Lung microvascular endothelial cell (primary cell): Measurements from ENCODE around the gene ADGRD1. TPM values are rescaled to one million over a fixed set of nuclear protein-coding genes. Genes with fewer than 3 reads are reported as not detected.

Source experiments
- DNase-seq, 2 donors: peaks; one replicate each; pipeline versions ENCODE4 v3.0.0 to v3.0.0-alpha.2; 2010; ENCODE audit warnings: low read depth in 2 of 2
- total RNA-seq: library from RNA; depleted of rRNA; stranded (reverse); fragments of >200 nt; gene quantifications from 2 replicates; pipeline ENCODE4 v1.2.1, GENCODE V29; 2014

The ADGRD1 gene
- total RNA-seq, 1 donor from 2014 or later = 0.20 TPM

GRCh38 chr12:130965668-130966067, 12.0 kb downstream of the ADGRD1 start:
- DNase-seq = no peak

DNA sequence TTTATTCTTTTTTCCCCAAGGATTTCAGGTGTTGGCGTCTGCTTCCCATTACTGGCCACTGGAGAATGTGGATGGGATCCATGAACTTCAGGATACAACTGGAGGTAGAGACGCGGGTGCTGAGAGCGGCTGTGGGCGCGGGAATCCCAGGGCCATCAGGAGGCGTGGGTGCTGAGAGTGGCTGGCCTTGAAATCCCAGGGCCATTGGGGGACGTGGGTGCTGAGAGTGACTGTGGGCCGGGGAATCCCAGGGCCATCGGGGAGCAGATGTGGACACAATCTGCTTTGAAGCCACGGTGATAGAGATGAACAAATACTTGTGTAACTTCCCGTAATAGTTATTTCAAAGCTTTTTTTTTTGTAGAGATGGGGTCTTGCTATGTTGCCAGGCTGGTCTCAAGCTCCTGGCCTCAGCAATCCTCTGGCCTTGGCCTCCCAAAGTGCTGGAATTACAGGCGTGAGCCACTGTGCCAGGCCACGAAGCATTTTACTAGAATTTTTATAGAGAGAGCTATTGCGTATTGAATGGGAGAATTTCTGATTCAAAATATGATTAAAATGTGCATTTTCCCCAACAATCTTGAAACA, 12.8 kb downstream of the ADGRD1 start:
- no peak for DNase-seq

- no peak for DNase-seq
These were observed 13.9 kb downstream of the ADGRD1 start for GRCh38 chr12:130967636-130968035.

DNA sequence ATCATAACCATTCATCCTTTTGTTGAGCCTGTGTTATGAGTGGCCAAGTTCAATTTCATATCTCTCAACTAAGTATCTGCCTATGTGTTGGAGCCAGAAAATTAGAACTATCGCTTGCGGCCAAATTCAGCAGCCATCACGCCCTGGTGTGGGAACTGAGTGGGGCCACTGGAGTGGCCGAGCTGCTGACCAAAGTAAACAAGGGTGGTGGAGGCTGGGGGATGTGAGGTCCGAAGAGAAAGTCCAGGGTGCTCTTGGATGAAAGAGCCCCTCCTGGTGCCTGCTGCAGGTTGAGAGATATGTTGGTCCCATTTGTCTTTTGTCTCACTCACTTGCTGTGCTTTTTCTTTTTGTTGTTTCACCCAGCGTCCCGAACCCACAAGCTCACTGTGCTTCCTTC, 14.9 kb downstream of the ADGRD1 start:
- DNase-seq = no peak

DNA sequence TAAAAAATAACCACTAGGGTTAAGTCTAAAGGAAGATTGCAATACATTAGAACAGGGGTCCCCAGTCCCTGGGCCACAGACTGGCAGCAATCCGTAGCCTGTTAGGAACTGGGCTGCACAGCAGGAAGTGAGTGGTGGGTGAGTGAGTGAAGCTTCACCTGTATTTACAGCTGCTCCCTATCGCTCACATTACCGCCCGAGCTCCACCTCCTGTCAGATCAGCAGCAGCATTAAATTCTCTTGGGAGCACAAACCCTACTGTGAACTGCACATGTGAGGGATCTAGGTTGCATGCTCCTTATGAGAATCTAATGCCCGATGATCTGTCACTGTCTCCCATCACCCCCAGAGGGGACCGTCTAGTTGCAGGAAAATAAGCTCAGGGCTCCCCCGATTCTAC, 15.5 kb downstream of the ADGRD1 start:
- DNase-seq = no peak

DNA sequence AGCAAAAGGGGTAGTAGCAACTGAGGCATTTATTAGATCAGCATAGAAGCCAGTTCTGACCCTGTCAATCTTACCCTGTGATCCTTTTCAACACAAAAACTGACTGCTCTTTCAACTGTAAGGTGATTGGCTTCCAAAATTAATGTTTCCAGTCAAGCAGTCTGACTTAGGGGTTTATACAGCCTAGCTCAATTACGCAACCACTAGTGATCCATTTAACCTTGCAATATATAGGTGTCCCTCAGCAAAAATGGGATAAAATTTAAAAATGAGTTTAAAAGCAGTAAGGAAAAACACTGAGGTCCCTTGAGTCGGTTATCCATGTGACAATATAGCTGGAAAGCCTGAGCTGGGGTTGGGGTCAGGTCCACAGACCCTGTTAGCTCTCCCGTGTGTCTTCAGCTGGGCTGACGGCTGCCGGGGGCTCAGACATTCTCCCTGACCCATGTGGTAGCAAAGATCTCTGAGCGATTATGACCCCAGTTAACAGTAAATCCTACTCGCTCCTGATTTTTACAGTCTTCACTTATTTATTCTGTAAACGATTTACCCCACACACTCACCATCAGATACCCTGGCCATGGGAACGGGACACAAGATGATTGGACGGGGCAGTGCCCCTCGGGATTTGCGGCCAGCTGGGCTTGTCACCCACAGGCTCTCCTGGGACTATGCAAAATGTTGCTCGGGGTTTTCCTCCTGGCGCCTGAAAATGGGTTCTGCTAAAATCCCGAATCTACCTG, 16.6 kb downstream of the ADGRD1 start:
- no peak for DNase-seq

GRCh38 chr12:130970908-130971233, 17.2 kb downstream of the ADGRD1 start:
- DNase-seq = no peak

- no peak for DNase-seq
These were observed 18.3 kb downstream of the ADGRD1 start for GRCh38 chr12:130971925-130972585.

GRCh38 chr12:130972586-130972950, 18.9 kb downstream of the ADGRD1 start:
- DNase-seq = no peak

DNA sequence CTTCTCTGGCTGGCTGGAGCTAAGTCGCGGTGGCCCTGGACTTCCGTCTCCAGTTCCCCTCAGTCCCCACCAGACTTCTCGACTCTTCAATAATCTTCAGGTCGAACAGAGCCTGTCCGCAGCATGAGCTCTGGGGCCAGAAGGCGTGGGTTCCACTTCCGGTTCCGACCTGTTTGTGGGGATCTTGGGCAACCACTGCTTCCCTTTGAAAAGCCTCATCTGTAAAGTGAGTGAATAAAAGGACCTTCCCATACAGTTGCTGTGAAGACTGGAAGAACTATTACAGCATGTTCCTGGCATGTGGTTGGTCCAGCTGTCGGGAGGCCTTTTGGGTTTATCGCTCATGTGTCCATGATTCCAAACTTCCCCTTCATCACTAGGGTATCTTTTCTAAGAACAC, 19.4 kb downstream of the ADGRD1 start:
- DNase-seq = no peak

GRCh38 chr12:130973906-130974305, 20.2 kb downstream of the ADGRD1 start:
- no peak for DNase-seq

GRCh38 chr12:130975116-130975515, 21.4 kb downstream of the ADGRD1 start:
- DNase-seq = no peak

- no peak for DNase-seq
These were observed 22.5 kb downstream of the ADGRD1 start for GRCh38 chr12:130976171-130976720.

GRCh38 chr12:130977046-130977742, 23.5 kb downstream of the ADGRD1 start:
- DNase-seq = no peak

DNA sequence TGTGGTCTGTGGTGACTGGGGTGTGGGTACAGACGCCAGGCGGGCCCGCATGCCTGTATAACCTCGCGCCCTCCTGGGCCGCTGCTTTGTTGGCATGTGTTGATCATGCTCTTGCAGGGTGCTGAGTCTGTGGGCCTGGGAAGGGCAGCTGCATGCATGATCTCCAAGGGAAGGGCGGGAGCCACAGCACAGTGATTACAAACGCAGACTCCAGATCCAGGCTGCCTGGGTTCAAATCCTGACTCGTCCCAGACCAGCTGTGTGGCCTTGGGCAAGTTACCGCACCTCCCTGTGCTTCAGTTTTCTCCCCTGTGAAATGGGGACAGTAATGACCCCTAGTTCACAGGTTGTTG, 24.0 kb downstream of the ADGRD1 start:
- no peak for DNase-seq

- DNase-seq = no peak
These were observed 25.1 kb downstream of the ADGRD1 start for GRCh38 chr12:130978785-130979184.

DNA sequence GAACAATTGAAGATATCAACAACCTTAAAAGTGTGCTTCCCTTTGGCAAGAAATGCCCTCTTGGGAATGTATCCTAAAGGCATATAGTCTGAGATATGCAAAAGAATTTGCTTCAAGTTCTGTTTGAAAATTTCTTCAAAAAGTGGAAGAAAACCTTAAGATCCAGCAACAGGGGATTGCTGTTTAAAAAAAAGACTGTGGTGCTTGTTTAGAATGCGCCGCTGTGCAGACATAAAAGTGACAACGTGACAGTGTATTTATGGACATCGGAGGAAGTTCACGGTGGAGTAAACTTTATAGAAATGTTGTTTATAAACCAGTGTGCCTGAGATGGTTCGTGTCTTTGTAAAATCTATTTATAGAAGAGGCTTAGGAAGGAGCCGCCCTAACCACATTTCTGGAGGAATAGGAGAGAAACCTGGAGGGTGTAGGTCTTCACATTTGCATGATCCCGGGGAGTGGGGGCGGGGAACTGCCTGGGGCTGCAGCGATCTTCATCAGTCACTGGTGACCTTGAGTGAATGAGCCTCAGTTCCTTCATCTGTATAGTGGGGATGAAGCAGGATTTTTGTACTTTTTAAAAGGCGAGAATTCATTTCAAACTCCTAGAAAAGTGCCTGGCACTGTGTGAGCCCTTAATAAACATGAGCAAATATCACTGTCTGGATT, 27.5 kb downstream of the ADGRD1 start:
- no peak for DNase-seq

GRCh38 chr12:130981911-130982310, 28.2 kb downstream of the ADGRD1 start:
- DNase-seq = no peak

DNA sequence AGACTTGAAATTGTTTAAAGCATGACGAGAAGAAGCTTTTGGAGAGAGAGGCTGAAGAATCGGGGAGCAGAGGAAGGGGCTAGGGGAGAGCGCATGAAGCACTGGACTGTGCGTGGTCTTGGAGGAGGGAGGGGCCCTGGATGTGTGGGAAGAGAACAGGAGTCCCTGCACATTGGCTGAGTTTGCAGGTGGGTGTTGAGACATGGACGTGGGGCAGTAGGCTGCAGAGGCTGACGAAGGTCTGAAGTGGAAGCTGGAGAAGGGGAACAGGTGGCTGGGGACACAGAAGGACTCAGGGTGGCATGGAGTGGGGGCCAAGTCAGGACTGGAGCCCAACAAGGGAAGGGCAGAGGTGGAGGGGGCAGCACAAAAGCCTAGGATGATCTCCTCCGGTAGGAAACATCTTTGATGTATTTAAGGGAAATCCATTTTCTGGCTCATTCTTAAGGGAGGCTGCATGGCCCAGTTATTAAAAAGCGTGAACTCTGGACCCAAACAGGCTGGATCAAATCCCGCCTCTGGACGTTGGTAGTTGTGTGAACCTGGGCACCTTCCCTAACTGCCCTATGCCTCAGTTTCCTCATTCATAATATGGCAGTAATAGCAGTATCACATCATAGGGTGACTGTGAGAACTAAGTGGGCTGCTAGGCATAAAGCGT, 29.0 kb downstream of the ADGRD1 start:
- no peak for DNase-seq

GRCh38 chr12:130983328-130984017, 29.8 kb downstream of the ADGRD1 start:
- no peak for DNase-seq
